ENCODE results near the gene ACOT4.
"Not testable (repeated sequence)": the region's sequence is repeated elsewhere in the genome, so short reads cannot be mapped to it uniquely, and the experiment has no call there.

ACOT4 gene

DNA sequence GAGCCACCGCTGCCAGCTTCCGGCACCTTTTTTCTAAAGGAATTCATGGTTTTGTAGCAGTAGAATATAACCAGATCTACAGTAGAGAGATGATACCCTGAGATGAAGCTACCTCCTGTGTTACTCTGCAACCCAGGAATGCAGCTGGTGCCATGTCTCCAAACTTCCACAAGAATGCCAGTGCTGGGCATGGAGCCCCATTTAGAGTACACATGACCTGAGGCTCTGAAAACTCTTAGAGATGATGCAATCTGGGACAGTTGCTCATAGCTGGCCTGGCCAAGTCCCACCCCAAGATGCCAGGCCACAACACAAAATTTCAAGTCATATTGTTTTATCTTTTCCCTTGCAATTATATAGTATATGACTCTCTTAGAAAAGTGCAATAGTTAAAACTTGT, 14.5 kb upstream of the ACOT4 start:
- not testable (repeated sequence) for DNase-seq (ENCODE audit: low read depth in 2 of 2, low spot score in 1 of 2)

GRCh38 chr14:73582102-73582979, 9.3 kb upstream of the ACOT4 start:
- not testable (repeated sequence) for DNase-seq (ENCODE audit: low read depth in 2 of 2, low spot score in 1 of 2)

DNA sequence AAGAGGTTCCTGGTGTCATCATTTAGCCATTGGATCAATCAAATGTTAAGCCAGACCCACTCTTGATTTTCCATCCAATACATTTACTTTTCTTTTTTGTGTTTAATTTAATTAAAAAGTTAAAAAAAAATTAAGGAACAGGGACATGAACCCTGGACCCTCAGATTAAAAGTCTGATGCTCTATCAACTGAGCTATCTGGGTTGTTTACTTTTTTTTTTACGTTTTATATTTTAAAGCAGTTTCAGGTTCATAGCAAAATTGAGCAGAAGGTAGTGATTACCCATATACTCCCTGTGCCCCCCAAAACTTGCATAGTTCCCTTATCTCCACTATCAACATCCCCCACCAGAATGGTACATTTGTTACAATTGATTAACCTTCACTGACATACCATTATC, 3.0 kb upstream of the ACOT4 start:
- DNase-seq (ENCODE audit: low read depth in 2 of 2, low spot score in 1 of 2), result no peak

GRCh38 chr14:73589116-73589515, 2.6 kb upstream of the ACOT4 start:
- no peak for DNase-seq (ENCODE audit: low read depth in 2 of 2, low spot score in 1 of 2)

GRCh38 chr14:73590673-73591004, 1.0 kb upstream of the ACOT4 start:
- not testable (repeated sequence) for DNase-seq (ENCODE audit: low read depth in 2 of 2, low spot score in 1 of 2)

GRCh38 chr14:73594491-73594890, 2.8 kb downstream of the ACOT4 start:
- DNase-seq (ENCODE audit: low read depth in 2 of 2, low spot score in 1 of 2), result no peak

DNA sequence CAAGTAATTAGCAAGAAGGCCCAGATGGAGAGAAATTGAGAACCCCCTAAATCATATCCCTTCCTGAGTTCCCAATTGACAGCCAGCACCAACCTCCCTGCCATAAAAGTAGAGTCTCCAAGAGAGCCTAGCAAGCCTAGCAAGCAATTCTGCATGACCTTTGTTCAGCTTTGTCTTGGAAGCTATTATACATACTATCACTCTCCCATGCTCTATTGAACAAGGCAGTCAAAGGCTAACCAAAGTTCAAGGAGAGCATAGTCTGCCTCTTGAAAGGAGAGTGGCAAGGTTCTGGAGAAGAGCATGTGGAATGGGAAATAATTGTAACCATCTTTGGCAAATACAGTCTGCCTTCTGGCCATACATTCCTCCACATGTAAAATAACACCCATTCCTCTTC, 7.8 kb downstream of the ACOT4 start:
- DNase-seq (ENCODE audit: low read depth in 2 of 2, low spot score in 1 of 2), result no peak

DNA sequence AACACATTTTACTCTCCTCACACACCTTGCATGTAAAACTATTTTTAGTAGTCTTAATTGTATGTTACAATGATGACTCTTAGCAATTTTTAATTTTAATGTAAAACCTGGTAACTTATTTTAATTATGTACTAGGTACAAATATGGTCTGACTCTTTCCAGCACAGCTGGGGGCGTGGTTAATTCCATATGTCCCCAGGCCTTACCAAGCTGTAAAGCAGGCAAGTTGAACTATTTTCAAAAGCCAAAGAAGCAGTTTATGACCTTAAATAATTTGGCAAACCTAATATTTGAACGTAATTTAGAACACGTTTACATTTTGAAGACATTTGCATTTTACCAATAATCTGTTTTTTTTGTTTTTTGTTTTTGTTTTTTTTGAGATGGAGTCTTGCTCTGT, 11.3 kb downstream of the ACOT4 start:
- DNase-seq (ENCODE audit: low read depth in 2 of 2, low spot score in 1 of 2), result no peak

- no peak for DNase-seq (ENCODE audit: low read depth in 2 of 2, low spot score in 1 of 2)
Measured at GRCh38 chr14:73606271-73606670, 14.6 kb downstream of the ACOT4 start.

- no peak for DNase-seq (ENCODE audit: low read depth in 2 of 2, low spot score in 1 of 2)
Measured at GRCh38 chr14:73607241-73607640, 15.6 kb downstream of the ACOT4 start.

- DNase-seq (ENCODE audit: low read depth in 2 of 2, low spot score in 1 of 2), result no peak
Measured at GRCh38 chr14:73610687-73611086, 19.0 kb downstream of the ACOT4 start.

- DNase-seq (ENCODE audit: low read depth in 2 of 2, low spot score in 1 of 2), result peak; percentile 26 to 39
Measured at GRCh38 chr14:73612339-73613045, 20.8 kb downstream of the ACOT4 start, which contains the start of gene ACOT6. Gene ACOT6 (plus strand): TSS chr14:73612517. CDS start chr14:73612572, 55 bp downstream.

DNA sequence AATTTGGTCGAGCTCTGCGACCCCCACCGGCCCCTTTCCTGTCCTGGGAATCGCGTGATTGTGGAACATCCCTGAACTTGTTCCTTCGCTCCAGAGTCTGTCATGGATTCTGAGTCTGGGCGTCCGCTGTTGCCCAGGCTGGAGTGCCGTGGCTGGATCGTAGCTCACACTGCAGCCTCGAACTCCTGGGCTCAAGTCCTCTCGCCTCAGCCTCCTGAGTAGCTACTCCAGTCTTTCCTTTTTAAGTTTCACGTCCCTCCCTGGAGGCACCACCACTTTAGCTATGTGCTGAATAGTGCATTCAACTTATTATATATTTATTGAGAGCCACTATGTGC, 21.3 kb downstream of the ACOT4 start:
- no peak for DNase-seq (ENCODE audit: low read depth in 2 of 2, low spot score in 1 of 2)

- no peak for DNase-seq (ENCODE audit: low read depth in 2 of 2, low spot score in 1 of 2)
Measured at GRCh38 chr14:73613419-73613963, 21.8 kb downstream of the ACOT4 start.

GRCh38 chr14:73616831-73617230, 25.2 kb downstream of the ACOT4 start:
- no peak for DNase-seq (ENCODE audit: low read depth in 2 of 2, low spot score in 1 of 2)

- no peak for DNase-seq (ENCODE audit: low read depth in 2 of 2, low spot score in 1 of 2)
Measured at GRCh38 chr14:73619524-73619923, 27.9 kb downstream of the ACOT4 start.

GRCh38 chr14:73620268-73620667, 28.6 kb downstream of the ACOT4 start:
- DNase-seq (ENCODE audit: low read depth in 2 of 2, low spot score in 1 of 2), result no peak

DNA sequence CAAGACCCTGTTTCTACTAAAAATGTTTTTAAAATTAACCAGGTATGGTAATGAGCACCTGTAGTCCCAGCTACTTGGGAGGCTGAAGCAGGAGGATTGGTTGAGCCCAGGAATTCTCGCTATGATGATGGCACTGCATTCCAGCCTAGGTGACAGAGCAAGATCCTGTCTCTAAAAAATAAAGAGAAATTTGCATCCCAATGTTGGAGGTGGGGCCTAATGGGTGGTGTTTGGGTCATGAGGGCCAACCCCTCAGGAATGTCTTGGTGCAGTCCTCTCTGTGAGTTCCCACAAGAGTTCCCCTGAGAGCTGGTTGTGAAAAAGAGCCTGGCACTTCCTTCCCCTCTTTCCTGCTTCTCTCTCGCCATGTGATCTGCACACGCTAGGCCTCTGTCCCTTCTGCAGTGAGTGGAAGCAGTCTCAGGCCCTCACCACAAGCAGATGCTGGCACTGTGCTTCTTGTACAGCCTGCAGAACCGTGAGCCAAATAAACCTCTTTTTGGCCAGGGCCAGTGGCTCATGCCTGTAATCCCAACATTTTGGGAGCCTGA, 31.9 kb downstream of the ACOT4 start:
- no peak for DNase-seq (ENCODE audit: low read depth in 2 of 2, low spot score in 1 of 2)

DNA sequence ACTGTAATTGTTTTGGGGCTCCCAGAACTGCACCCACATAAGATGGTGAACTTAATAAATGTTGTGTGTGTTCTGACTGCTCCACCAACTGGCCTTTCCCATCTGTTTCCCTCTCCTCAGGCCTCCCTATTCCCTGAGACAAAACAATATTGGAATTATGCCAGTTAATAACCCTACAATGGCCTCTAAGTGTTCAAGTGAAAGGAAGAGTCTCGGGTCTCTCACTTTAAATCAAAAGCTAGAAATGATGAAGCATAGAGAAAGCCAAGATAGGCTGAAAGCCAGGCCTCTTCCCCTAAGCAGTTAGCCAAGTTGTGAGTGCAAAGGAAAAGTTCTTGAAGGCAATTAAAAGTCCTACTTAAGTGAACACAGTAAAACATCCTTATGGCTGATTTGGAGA, 34.0 kb downstream of the ACOT4 start:
- DNase-seq (ENCODE audit: low read depth in 2 of 2, low spot score in 1 of 2), result no peak

- no peak for DNase-seq (ENCODE audit: low read depth in 2 of 2, low spot score in 1 of 2)
Measured at GRCh38 chr14:73627151-73627558, 35.5 kb downstream of the ACOT4 start.

DNA sequence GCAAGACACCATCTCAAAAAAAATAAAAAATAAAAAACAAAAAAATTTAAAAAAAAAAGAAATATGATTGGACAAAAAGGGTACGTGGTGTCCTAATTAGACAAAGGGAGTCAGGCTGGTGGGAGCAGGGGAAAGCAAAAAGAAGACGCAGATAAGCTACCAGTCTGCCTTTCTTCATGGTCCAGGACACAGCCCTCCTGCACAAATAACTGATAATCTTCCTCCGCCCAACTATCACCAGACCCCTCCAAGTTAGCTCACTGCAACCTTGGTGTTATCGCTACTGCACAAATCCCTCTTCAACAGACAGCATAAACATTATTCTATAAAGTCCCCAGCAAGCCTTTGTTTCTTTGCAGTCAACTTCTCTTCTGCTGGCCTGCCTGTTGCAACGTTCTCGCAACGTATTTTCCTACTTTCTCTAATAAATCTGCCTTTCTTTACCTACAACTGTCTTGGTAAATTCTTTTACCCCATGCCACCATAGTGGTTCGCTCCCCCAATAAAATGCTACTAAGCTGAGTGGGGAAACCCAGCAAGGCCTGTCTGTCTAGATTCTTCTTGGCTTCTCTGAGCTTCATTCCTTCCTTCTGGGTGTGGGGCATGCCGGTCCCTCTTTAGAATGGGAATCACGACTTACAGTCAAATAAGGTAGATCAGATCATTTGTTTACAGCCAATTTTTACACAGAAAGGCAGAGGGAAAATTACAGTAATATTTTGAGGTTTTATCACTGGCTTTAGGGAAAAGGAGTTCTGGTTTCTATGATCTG, 38.5 kb downstream of the ACOT4 start:
- no peak for DNase-seq (ENCODE audit: low read depth in 2 of 2, low spot score in 1 of 2)

Measured in stimulated activated CD8-positive, alpha-beta memory T cell treated with anti-CD3 and anti-CD28 coated beads, Interleukin-4, amount 100 ng/mL, for 1 hour (primary cell).